Lower leg skin (tissue), 3 donors: ENCODE measurements around the gene EDARADD.

Experiments
- CTCF ChIP-seq, 3 donors: fragments of 450-650 bp; IDR thresholded peaks; one replicate each; pipeline ENCODE4 v1.5.1; 2016; ENCODE audit warnings: antibody characterized with exemption in 3 of 3, mild to moderate bottlenecking in 3 of 3, moderate library complexity in 2 of 3
- POLR2A ChIP-seq, 2 donors: fragments of 450-650 bp; IDR thresholded peaks; one replicate each; pipeline ENCODE4 v1.6.1; 2016 to 2017; ENCODE audit warnings: antibody characterized with exemption in 2 of 2, mild to moderate bottlenecking in 1 of 2, moderate library complexity in 1 of 2

GRCh38 chr1:236345728-236346127, 48.4 kb upstream of the EDARADD start:
- TF ChIP-seq CTCF (IDR thresholded peaks at IDR 0.05) (no peak), POLR2A (IDR thresholded peaks at IDR 0.05) (no peak)
